Pancreas (tissue), 10 donors: ENCODE data around the gene LGALS14. TPM values are rescaled to one million over a fixed set of nuclear protein-coding genes. Genes with fewer than 3 reads are reported as not detected.
"Not testable (repeated sequence)": the region's sequence is repeated elsewhere in the genome, so short reads cannot be mapped to it uniquely, and the experiment has no call there.

Experiments used
- ATAC-seq, 4 donors: fragments of 200-7000 bp; cut with Tn5 transposase; one replicate each; pipeline versions ENCODE4 v1.8.0 to v1.9.1; 2020; ENCODE audit warnings: mild to moderate bottlenecking in 4 of 4, moderate library complexity in 4 of 4
- DNase-seq, 6 donors: peaks; one replicate each; pipeline ENCODE4 v3.0.0-alpha.2; 2020
- FAIRE-seq: peaks from 2 replicates; lab custom pipeline; 2012; peaks lifted over from hg19 to GRCh38; lab: Jason Lieb, UNC
- H3K27ac ChIP-seq, 4 donors: fragments of 200-600 bp; sonication (generic); 1 replicate in 3 of 4; 2 replicates in 1 of 4; pipeline versions ENCODE4 v1.5.0 to v1.8.0; 2020
- H3K27me3 ChIP-seq, 4 donors: fragments of 200-600 bp; one replicate each; pipeline ENCODE4 v1.8.0; 2021
- H3K36me3 ChIP-seq, 3 donors: fragments of 200-600 bp; sonication (generic) in 1 of 3; one replicate each; pipeline versions ENCODE4 v1.5.0 to v1.8.0; 2020 to 2021
- H3K4me1 ChIP-seq, 3 donors: fragments of 200-600 bp; one replicate each; pipeline ENCODE4 v1.8.0; 2021
- H3K4me3 ChIP-seq, 4 donors: fragments of 200-600 bp; sonication (generic) in 2 of 4; one replicate each; pipeline versions ENCODE4 v1.5.0 to v1.8.0; 2020 to 2021
- H3K9me3 ChIP-seq, 4 donors: fragments of 200-600 bp; one replicate each; pipeline ENCODE4 v1.8.0; 2021
- CTCF ChIP-seq, 4 donors: fragments of 200-600 bp; sonication (generic) in 3 of 4; IDR thresholded peaks; one replicate each; pipeline versions ENCODE4 v1.5.0 to v1.8.0; 2021; ENCODE audit warnings: antibody characterized with exemption in 4 of 4
- WGBS, 2 donors: extraction: QIAGEN DNeasy Blood & Tissue Kit; methylation state at CpG; one replicate each; pipeline ENCODE4 v1.1.7; 2013; 5-methylcytosine and 5-hydroxymethylcytosine counted together
- intact Hi-C, 3 donors: fragments of 100-400 bp; cut with DNase I; formaldehyde crosslinking; loops; one replicate each; pipeline versions ENCODE4 v1.11.1 to v1.14.2; 2022
- polyA plus RNA-seq, 2 donors: library from polyadenylated mRNA; stranded (reverse); fragments of 200-250 nt; gene quantifications; one replicate each; pipeline ENCODE4 v1.2.3, GENCODE V29; 2013
- total RNA-seq, 6 donors: library from RNA; stranded (reverse); fragmentation: NEBNext Ultra II Directional in 4 of 6; extraction: Animal tissue kit (Norgen Biotek cat#: 25700) in 4 of 6; gene quantifications; one replicate each; pipeline versions ENCODE4 v1.2.1 to v1.2.4, GENCODE V29; 2021 to 2023
- donor health status: healthy with polysubstance abuse.
- donor health status: DM: no; HTN: no; CAD: no; lungs with moderate emphysema.
- donor health status: DM: no; HTN: no; CAD: no.
- donor health status: control.
- donor health status: control.
- donor health status: Bipolar disorder and iron deficiency.
- donor health status: DM: yes; HTN: yes; CAD: no.
- donor health status: DM: no; HTN: no; CAD: no.
- donor health status: DM: no; HTN: no; CAD: no.
- donor health status: DM: yes; HTN: yes; CAD: no.

LGALS14 gene
- total RNA-seq = not detected
- not detected for polyA plus RNA-seq

GRCh38 chr19:39704181-39705044 is at the start of gene LGALS14:
Gene LGALS14 (plus strand): TSS chr19:39704481. CDS start chr19:39704529, 48 bp downstream.
- ATAC-seq = no peak
- no peak within 1 kb of the TSS for H3K4me3 ChIP-seq
- intact Hi-C loops = no loop called here
- H3K36me3 ChIP-seq = no peaks in the 10 kb centered on the region
- H3K27ac ChIP-seq = no peak within 1 kb of the TSS
- 41 to 51% methylated on average over 6 of the region's 6 CpGs for WGBS, 2 donors
- TF ChIP-seq CTCF (IDR thresholded peaks at IDR 0.05) = no peak
- DNase-seq = no peak
- no peak for FAIRE-seq
- H3K4me1 ChIP-seq = no peaks in the 10 kb centered on the region
- H3K9me3 ChIP-seq = no peaks in the 10 kb centered on the region
- H3K27me3 ChIP-seq = no peaks in the 10 kb centered on the region

GRCh38 chr19:39655613-39656012 is 48.7 kb upstream of the LGALS14 start, which contains the start of gene LGALS16:
Gene LGALS16 (plus strand): TSS chr19:39655913. CDS start chr19:39655962, 49 bp downstream.
- H3K27ac ChIP-seq = no peak within 1 kb of the TSS
- no peak for DNase-seq
- no peaks in the 10 kb centered on the region for H3K4me1 ChIP-seq
- H3K4me3 ChIP-seq = no peak within 1 kb of the TSS
- H3K27me3 ChIP-seq = no peaks in the 10 kb centered on the region
- intact Hi-C loops = no loop called here
- no peaks in the 10 kb centered on the region for H3K9me3 ChIP-seq
- 29 to 31% methylated on average over 3 of the region's 3 CpGs for WGBS, 2 donors
- H3K36me3 ChIP-seq = no peaks in the 10 kb centered on the region
- FAIRE-seq = no peak
- no peak for ATAC-seq
- no peak for TF ChIP-seq CTCF (IDR thresholded peaks at IDR 0.05)

GRCh38 chr19:39659791-39660190 is 44.5 kb upstream of the LGALS14 start:
- Histone ChIP-seq H3K4me3 (no peak overlapping the region), H3K27me3 (no peaks in the 10 kb centered on the region), H3K9me3 (no peaks in the 10 kb centered on the region), H3K27ac (no peak overlapping the region), H3K36me3 (no peaks in the 10 kb centered on the region), H3K4me1 (no peaks in the 10 kb centered on the region)
- WGBS, 2 donors = 59 to 67% methylated on average over 4 of the region's 4 CpGs
- FAIRE-seq (no peak), ATAC-seq (no peak), DNase-seq (no peak)
- TF ChIP-seq CTCF (IDR thresholded peaks at IDR 0.05) = no peak
- intact Hi-C loops = no loop called here

- DNase-seq = no peak
- no peak for FAIRE-seq
- H3K27me3 ChIP-seq = no peaks in the 10 kb centered on the region
- no peak overlapping the region for H3K27ac ChIP-seq
- intact Hi-C loops = no loop called here
- H3K36me3 ChIP-seq = no peaks in the 10 kb centered on the region
- H3K4me3 ChIP-seq = no peak overlapping the region
- no peaks in the 10 kb centered on the region for H3K9me3 ChIP-seq
- WGBS, 2 donors = 43 to 63% methylated on average over 4 of the region's 4 CpGs
- no peak for TF ChIP-seq CTCF (IDR thresholded peaks at IDR 0.05)
- no peaks in the 10 kb centered on the region for H3K4me1 ChIP-seq
- no peak for ATAC-seq
Measured at GRCh38 chr19:39660661-39661060, 43.6 kb upstream of the LGALS14 start.

GRCh38 chr19:39661565-39661964 is 42.7 kb upstream of the LGALS14 start:
- Histone ChIP-seq H3K4me3 (no peak overlapping the region), H3K27ac (no peak overlapping the region), H3K4me1 (no peaks in the 10 kb centered on the region), H3K27me3 (no peaks in the 10 kb centered on the region), H3K9me3 (no peaks in the 10 kb centered on the region), H3K36me3 (no peaks in the 10 kb centered on the region)
- ATAC-seq = no peak
- no peak for DNase-seq
- no peak for FAIRE-seq
- intact Hi-C loops = no loop called here
- TF ChIP-seq CTCF (IDR thresholded peaks at IDR 0.05) = no peak

GRCh38 chr19:39669860-39670259 is 34.4 kb upstream of the LGALS14 start:
- ATAC-seq, H3K4me1 ChIP-seq, FAIRE-seq, H3K27ac ChIP-seq, H3K9me3 ChIP-seq, H3K4me3 ChIP-seq, H3K27me3 ChIP-seq, DNase-seq, H3K36me3 ChIP-seq: not testable (repeated sequence)
- 54 to 74% methylated on average over 2 of the region's 3 CpGs for WGBS, 2 donors
- intact Hi-C loops = loop anchor here in 2 of 3 donors (5.0 kb wide), 2 partner anchors 113 to 123 kb away; no protein-coding TSS in a partner anchor
